Measurements from ENCODE around the gene LCT.

Gene LCT

DNA sequence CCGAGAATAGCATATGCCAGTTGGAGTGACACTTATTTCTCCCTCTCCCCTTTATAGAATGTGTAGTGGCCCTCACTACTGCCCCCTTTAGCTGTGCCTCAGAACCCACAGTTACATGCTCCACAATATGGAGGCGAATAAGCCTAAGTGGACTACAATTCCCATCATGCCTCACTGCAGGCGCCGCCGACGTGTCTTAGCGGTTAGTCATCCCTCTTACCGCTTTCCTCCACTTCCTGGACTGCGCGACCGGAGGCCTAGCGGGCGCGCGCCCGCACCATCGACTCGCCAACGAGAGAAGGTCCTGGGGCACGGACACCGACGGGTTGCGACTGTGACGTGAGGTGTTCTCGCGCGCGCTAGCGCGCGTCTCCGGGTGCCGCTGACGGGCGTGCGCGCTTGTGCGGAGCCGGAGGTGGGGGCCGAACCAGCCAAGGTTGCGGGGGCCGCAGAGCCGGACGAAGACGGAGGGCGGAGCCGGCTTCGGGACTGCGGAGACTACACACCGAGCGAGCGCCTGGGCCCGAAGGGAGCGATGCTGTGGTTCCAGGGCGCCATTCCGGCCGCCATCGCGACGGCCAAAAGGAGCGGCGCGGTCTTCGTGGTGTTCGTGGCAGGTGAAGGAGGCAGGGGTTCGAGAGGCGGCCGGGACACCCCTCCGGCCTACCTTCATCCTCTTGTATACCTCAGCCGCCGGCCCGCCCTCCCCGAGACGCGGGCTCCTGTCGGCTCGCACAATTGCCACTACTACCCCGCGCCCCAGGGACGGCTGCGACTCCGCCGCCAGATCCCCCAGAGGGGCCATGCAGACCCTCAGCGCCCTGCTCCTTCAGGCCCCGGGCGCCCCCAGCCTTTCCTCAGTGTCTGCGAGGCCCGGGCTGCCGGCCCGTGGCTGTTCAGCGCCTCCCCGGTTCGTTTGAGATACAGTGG is 95.3 kb downstream of the LCT start, which contains the start of gene UBXN4:
UBXN4 (plus strand) TSS at position 461 of the 930 bp plus-strand sequence; CDS start at position 536, 75 bp downstream.
- DNase-seq (ENCODE audit: low spot score) = peak; percentile 86

DNA sequence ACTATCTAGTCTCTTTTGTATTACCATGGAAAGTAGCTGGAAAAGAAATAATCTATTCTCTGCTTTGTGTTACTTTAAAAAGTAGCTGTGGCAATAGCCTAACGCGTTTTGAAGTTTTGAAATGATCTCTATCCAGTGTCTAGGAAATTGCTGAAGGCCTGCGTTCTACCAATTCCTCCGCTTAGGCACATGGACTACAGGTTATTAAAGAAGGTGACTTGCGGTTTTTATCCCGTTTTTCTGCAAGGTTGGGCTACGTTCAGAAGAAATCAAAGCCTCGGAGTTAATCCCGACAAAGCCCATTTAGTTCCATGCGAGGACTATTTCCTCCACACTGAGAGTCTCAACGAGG is 96.0 kb downstream of the LCT start:
- no peak for DNase-seq (ENCODE audit: low spot score)

DNA sequence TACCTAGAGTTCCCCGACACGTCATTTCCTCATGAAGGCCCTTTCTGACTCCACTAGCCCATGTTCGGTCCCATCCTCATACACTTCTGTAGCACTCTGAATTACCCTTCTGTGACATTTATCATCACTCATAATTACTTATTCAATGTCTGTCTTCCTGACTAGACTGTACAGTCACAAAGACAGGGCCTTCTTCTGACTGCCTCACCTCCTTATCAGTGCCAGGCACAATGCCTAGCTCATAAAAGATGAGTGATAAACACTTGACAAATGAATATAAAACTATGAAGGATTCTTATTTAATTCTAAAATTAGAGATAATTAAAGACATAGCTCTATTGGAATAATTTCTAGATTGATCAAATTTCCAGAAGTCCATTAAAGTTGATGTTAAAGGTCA is 96.8 kb downstream of the LCT start:
- no peak for DNase-seq (ENCODE audit: low spot score)

Measured in HuH-7.5 (cell line).